Thoracic aorta (tissue), 2 donors: Measurements from ENCODE around the gene BCL7C. TPM values are rescaled to one million over a fixed set of nuclear protein-coding genes. Genes with fewer than 3 reads are reported as not detected.
A peak's percentile ranks its signal among the peaks of the same experiment; 100 is the strongest.

Experiments
- ATAC-seq: fragments of 150-250 bp; one replicate; pipeline ENCODE4 v1.8.0; 2017; ENCODE audit warnings: low read depth; ENCODE audit not compliant: insufficient number of reproducible peaks, low FRiP score
- DNase-seq: peaks from one replicate; pipeline ENCODE4 v3.0.0-alpha.2; 2020; ENCODE audit warnings: low spot score
- H3K27ac ChIP-seq, 2 donors: fragments of 200-600 bp; sonication (generic); 1 replicate in 1 of 2; 2 replicates in 1 of 2; pipeline ENCODE4 v1.5.1; 2016; ENCODE audit warnings: mild to moderate bottlenecking in 2 of 2, moderate library complexity in 2 of 2
- H3K27me3 ChIP-seq: fragments of 200-600 bp; sonication (generic); replicated peaks from 2 replicates; pipeline ENCODE4 v1.6.0; 2016; ENCODE audit warnings: mild to moderate bottlenecking; ENCODE audit not compliant: insufficient read depth
- H3K36me3 ChIP-seq: fragments of 200-600 bp; sonication (generic); one replicate; pipeline ENCODE4 v1.5.1; 2016
- H3K4me1 ChIP-seq, 2 donors: fragments of 200-600 bp; sonication (generic); 1 replicate in 1 of 2; 2 replicates in 1 of 2; pipeline versions ENCODE4 v1.5.1 to v1.6.0; 2016; ENCODE audit warnings: low read depth in 2 of 2, mild to moderate bottlenecking in 1 of 2; ENCODE audit not compliant: control insufficient read depth in 1 of 2
- H3K4me3 ChIP-seq: fragments of 200-600 bp; sonication (generic); 2 replicates; pipeline ENCODE4 v1.5.1; 2016; ENCODE audit warnings: mild to moderate bottlenecking
- H3K9me3 ChIP-seq: fragments of 200-600 bp; sonication (generic); 2 replicates; pipeline ENCODE4 v1.5.1; 2016
- total RNA-seq, 2 donors: library from RNA; depleted of rRNA; stranded (reverse); fragments of >200 nt; gene quantifications; one replicate each; pipeline versions ENCODE4 v1.1.0 to v1.2.3, GENCODE V29; 2016
- TF ChIP-seq, protein P1 (sequence below): fragments of 200-600 bp; sonication (generic); IDR thresholded peaks from one replicate; pipeline ENCODE4 v1.5.1; 2019; ENCODE audit warnings: antibody characterized with exemption

The BCL7C gene
- total RNA-seq, 2 donors from 2014 or later, result 35.6 to 55.2 TPM

GRCh38 chr16:30914830-30915229 lies 21.0 kb upstream of the BCL7C start:
- H3K4me3 ChIP-seq, result no peak overlapping the region
- TF ChIP-seq, protein P1, sequence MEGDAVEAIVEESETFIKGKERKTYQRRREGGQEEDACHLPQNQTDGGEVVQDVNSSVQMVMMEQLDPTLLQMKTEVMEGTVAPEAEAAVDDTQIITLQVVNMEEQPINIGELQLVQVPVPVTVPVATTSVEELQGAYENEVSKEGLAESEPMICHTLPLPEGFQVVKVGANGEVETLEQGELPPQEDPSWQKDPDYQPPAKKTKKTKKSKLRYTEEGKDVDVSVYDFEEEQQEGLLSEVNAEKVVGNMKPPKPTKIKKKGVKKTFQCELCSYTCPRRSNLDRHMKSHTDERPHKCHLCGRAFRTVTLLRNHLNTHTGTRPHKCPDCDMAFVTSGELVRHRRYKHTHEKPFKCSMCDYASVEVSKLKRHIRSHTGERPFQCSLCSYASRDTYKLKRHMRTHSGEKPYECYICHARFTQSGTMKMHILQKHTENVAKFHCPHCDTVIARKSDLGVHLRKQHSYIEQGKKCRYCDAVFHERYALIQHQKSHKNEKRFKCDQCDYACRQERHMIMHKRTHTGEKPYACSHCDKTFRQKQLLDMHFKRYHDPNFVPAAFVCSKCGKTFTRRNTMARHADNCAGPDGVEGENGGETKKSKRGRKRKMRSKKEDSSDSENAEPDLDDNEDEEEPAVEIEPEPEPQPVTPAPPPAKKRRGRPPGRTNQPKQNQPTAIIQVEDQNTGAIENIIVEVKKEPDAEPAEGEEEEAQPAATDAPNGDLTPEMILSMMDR, result no peak
- H3K9me3 ChIP-seq, result no peaks in the 10 kb centered on the region
- no peak overlapping the region for H3K27ac ChIP-seq
- DNase-seq (no peak), ATAC-seq (no peak)
- no peaks in the 10 kb centered on the region for H3K27me3 ChIP-seq
- H3K4me1 ChIP-seq, result no peaks in the 10 kb centered on the region
- no peaks in the 10 kb centered on the region for H3K36me3 ChIP-seq

DNA sequence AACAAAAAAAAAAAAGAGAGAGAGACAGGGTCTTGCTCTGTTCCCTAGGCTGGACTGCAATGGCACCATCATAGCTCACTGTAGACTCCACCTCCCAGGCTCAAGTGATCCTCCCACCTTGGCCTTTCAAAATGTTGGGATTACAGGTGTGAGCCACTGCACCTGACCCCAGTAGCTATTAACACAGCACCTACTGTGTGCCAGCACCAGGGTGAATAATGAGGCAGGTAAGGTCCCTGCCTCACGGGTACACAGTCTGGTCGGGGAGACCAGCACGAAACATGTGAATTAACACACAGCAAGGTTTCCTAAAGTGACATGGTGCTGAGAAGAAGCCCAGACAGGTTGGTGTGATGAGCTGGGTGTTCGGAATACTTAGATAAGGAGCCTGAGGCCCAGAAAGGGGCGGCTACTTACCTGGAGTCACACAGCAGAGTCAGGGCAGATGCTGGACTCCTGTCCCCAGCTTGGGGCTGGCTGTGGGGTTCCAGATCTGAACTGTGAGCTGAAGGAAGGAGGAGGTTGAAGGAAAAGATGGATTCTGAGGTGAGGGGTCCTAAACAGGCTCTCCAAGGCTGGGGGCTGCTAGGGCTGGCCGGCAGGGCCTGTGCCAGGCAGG lies 19.0 kb upstream of the BCL7C start:
- no peaks in the 10 kb centered on the region for H3K4me1 ChIP-seq
- no peaks in the 10 kb centered on the region for H3K36me3 ChIP-seq
- H3K9me3 ChIP-seq, result no peaks in the 10 kb centered on the region
- DNase-seq, result no peak
- H3K27ac ChIP-seq, result no peak overlapping the region
- TF ChIP-seq, protein P1, result no peak
- H3K4me3 ChIP-seq, result no peak overlapping the region
- H3K27me3 ChIP-seq, result no peaks in the 10 kb centered on the region
- no peak for ATAC-seq

- no peaks in the 10 kb centered on the region for H3K27me3 ChIP-seq
- ATAC-seq (no peak), DNase-seq (no peak)
- H3K27ac ChIP-seq, result no peak overlapping the region
- H3K36me3 ChIP-seq, result no peaks in the 10 kb centered on the region
- TF ChIP-seq, protein P1, result no peak
- no peaks in the 10 kb centered on the region for H3K9me3 ChIP-seq
- no peaks in the 10 kb centered on the region for H3K4me1 ChIP-seq
- H3K4me3 ChIP-seq, result no peak overlapping the region
These were observed 16.7 kb upstream of the BCL7C start for GRCh38 chr16:30910427-30911029.

GRCh38 chr16:30907064-30907463 lies 13.2 kb upstream of the BCL7C start:
- no peak overlapping the region for H3K4me3 ChIP-seq
- H3K36me3 ChIP-seq, result no peaks in the 10 kb centered on the region
- TF ChIP-seq, protein P1, result no peak
- no peak overlapping the region for H3K27ac ChIP-seq
- no peaks in the 10 kb centered on the region for H3K9me3 ChIP-seq
- no peak for DNase-seq
- H3K4me1 ChIP-seq, result peaks cover 5 to 7% of the 10 kb centered on the region in 2 donors
- H3K27me3 ChIP-seq, result no peaks in the 10 kb centered on the region
- no peak for ATAC-seq

DNA sequence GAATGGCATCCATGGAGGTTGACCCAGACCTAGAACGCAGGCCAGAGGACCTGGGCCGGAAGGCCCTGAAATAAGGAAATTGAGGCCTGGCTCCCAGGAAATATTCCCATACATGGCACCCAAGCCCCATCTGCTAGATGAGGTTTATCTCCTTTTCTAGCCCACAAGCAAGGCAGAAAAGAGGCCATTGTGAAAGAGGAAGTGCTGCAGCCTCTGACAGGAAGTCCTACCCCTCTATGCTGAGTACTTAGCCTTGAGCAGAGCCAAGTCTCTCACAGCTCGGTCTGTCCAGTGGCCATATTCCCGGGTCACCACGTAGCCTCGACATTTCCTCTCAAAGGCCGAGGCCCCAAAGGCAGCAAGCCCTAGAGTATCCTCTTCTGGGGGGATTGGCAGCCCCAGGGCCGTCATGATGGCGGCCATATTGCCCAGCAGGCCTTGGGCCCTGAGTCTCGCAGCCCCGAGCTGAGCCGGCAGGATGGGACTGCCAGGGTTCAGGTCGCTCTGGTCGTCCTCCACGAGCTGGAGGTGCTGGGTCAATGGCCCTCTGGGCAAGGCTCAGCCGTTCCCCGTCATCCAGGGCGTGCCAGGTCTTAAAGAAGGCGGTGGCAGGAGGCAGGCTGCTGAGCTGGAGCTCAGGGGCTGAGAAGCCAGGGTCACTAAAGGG lies 10.4 kb upstream of the BCL7C start:
- H3K4me1 ChIP-seq, result peaks cover 12 to 15% of the 10 kb centered on the region in 2 donors
- peak overlapping the region in 1 of 2 donors; percentile 92 for H3K27ac ChIP-seq
- no peaks in the 10 kb centered on the region for H3K9me3 ChIP-seq
- H3K4me3 ChIP-seq, result no peak overlapping the region
- no peaks in the 10 kb centered on the region for H3K36me3 ChIP-seq
- H3K27me3 ChIP-seq, result no peaks in the 10 kb centered on the region
- DNase-seq, result no peak
- TF ChIP-seq, protein P1, result no peak
- no peak for ATAC-seq
